ENCODE data around the gene C12orf57.
A peak's percentile ranks its signal among the peaks of the same experiment; 100 is the strongest.
"Not testable (repeated sequence)": the region's sequence is repeated elsewhere in the genome, so short reads cannot be mapped to it uniquely, and the experiment has no call there.

Gene C12orf57, protein sequence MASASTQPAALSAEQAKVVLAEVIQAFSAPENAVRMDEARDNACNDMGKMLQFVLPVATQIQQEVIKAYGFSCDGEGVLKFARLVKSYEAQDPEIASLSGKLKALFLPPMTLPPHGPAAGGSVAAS

DNA sequence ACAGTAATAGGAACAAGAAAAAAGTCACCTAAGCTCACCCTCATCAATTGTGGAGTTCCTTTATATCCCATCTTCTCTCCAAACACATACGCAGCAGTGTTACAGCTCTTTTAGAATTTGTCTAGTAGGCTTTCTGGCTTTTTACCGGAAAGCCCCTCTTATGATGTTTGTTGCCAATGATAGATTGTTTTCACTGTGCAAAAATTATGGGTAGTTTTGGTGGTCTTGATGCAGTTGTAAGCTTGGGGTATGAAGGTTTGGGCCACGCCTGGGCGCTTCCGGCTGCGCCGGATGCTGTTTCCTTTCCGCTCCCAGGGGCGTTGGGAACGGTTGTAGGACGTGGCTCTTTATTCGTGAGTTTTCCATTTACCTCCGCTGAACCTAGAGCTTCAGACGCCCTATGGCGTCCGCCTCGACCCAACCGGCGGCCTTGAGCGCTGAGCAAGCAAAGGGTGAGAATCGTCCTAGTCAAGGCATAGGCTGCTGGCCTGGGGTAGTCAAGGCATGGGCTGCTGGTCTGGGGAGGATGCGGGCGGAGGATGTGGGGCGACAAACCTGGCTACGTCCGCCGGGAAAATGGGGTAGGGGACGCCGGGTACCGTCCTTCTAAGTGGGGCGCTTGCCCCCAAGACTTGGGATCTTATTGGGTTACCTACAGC lies at the start of gene C12orf57, which contains the start of gene RNU7-1:
C12orf57 (plus strand) TSS at position 301 of the 659 bp plus-strand sequence; CDS start at position 401, 100 bp downstream.
RNU7-1 (plus strand) TSS at position 95 of the 659 bp plus-strand sequence.
- peak; percentile 94 for DNase-seq (ENCODE audit: low read depth)

DNA sequence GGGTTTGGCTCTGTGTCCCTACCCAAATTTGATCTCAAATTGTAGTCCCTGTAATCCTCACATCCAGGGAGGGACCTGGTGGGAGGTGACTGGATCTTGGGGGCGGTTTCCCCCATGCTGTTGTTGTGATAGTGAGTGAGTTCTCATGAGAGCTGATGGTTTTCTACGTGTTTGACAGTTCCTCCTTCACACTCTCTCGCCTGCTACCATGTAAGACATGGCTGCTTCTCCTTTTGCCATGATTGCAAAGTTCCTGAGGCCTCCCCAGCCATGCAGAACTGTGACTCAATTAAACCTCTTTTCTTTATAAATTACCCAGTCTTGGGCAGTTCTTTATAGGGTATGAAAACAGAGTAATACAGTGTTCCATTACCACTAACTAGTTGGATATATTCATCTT lies 49.5 kb upstream of the C12orf57 start:
- DNase-seq (ENCODE audit: low read depth) = no peak

DNA sequence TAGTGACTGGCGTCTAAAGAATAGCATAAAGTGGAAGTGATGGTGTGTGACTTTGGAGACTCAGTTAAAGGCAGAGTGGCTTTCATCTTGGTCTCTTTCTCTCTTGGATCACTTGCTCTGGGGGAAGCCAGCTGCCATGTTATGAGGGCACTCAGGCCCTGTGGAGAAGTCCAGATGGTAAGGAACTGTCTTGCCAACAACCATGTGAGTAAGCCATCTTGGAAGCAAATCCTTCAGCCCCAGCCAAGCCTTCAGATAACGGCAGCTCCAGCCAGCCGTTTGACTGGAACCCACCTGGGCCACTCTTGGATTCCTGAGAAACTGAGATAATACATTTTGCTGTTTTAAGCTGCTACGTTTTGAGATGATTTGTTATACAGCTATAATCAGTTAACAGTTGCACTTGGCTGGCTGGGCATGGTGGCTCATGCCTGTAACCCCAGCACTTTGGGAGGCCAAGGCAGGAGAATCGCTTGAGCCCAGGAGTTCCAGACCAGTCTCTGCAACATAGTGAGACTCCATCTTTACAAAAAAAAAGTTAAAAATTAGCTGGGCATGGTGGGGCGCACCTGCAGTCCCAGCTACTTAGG lies 46.9 kb upstream of the C12orf57 start:
- DNase-seq (ENCODE audit: low read depth) = no peak

DNA sequence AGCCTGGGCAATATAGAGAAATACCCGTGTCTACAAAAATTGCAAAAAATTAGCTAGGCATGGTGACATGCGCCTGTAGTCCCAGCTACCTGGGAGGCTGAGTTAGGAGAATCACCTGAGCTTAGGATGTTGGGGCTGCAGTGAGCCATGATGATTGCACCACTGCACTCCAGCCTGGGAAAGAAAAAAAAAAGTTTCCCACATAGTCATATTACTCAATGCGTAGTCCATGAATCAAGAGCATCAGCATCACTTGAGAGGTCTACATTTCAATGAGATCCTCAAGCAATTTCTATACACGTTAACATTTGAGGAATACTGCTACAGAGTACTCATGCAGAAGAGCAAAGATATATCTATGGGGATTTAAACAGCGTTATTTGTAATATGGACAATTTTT lies 44.4 kb upstream of the C12orf57 start:
- DNase-seq (ENCODE audit: low read depth) = no peak

DNA sequence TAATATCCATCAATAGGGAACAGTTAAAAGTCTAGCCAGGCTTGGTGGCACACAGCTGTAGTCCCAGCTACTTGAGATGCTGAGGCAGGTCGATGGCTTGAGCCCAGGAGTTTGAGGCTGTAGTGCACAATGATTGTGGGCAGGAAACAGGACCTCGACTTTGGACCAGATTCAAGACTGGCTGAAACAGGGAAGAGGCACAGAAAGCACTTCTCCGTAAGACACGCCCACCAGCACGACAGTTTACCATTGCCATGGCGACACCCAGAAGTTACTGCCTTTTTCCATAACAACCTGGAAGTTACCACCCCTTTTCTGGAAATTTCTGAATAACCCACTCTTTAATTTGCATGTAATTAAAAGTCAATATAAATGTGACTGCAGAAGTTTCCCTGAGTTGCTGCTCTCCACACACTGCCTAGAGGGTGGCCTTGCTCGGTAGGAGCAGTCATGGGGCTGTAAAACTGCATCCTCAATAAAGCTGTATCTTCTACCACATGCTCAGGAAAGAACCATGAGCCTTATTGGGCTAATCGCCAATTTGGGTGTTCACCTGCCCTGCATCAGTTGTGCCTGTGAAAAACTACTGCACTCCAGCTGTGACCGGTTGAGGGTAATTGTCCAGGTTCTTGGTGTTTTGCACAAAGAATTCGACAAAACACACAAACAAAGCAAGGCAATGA lies 43.8 kb upstream of the C12orf57 start:
- peak; percentile 53 for DNase-seq (ENCODE audit: low read depth)

DNA sequence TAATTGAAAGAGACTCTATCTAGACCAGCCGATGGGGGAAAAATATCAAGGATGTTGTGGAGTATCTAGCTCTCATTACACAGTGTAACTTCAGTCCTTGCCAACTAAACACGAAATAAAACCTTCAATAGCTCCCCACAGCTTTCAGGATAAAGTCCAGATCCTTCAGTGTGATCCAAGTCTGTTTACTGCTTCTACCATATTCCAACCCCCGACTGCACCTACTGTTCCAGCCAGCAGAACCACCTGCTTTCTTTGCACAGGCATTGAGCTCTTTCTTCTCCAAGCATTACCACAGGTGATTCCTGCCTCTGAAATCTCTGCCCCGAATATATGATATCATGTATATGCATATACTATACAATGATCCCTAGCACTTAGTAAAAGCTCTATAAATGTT lies 41.4 kb upstream of the C12orf57 start:
- DNase-seq (ENCODE audit: low read depth) = no peak

DNA sequence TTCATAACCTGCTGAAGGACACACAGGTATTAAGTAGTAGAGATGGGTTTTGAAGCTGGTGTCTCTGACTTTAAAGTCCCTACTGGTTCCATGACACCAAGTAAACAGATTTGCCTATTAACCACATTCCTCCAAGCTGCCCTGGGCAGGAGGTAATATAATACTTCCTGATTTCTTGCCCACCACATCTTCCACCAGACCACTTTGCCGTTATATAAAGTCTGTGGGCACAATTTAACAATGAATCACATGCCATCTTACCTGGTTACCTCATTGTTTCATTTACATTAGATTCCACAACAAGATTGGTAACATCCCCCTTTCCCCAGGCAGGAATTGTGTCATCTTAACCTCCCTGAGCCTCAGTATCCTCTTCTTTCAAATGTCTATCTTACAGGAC lies 40.1 kb upstream of the C12orf57 start:
- DNase-seq (ENCODE audit: low read depth) = no peak

DNA sequence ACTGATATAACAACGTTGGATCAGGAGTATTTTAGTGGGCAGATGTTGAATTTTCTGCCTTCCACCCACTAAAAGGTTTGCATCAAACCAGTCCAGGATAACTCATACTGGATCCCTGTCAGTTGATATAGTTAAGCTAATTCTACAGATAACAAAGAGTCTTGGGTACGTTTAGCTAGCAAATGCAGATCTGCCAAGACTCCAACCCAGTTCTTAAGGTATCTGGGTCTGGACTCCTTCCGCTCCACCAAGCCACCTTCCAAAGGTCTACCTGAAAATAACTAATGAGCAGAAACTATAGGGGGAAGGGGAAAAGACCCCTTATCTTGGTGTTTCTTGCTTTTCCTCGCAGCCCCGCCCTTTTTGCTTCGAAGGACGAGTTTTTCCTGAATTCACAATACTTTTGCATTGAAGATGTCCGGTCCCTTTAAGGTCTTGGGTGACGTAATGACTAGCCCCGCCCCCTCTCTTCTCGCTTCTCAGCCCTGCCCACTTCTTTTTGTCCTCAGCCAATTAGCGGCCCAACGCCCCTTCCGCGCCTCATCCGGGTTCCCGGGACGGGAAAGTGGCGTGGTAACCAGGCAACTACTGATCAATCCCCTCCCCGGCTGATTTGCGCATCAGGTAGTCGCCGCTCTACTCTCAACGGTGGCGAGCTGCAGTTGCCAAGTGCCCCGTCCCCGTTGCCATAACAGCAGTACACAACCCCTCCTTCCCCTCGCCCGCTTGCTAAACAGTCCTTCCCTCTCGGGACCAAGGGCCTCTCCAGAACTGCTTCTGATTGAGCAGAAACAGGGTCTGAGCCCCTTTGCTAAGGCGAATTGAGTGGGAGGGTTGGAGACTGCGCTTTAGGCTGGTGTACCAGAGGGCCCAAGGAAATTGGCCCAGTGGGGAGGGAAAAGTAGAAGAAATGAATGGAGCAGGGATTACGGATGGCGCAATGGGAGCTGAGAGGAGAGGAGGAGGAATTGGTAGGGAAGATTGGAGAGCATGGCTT lies 39.2 kb upstream of the C12orf57 start, which contains the start of gene LRRC23:
LRRC23 (plus strand) TSS at position 543 of the 997 bp plus-strand sequence. CDS start 812 bp downstream, outside the sequence.
- peak; percentile 96 for DNase-seq (ENCODE audit: low read depth)

DNA sequence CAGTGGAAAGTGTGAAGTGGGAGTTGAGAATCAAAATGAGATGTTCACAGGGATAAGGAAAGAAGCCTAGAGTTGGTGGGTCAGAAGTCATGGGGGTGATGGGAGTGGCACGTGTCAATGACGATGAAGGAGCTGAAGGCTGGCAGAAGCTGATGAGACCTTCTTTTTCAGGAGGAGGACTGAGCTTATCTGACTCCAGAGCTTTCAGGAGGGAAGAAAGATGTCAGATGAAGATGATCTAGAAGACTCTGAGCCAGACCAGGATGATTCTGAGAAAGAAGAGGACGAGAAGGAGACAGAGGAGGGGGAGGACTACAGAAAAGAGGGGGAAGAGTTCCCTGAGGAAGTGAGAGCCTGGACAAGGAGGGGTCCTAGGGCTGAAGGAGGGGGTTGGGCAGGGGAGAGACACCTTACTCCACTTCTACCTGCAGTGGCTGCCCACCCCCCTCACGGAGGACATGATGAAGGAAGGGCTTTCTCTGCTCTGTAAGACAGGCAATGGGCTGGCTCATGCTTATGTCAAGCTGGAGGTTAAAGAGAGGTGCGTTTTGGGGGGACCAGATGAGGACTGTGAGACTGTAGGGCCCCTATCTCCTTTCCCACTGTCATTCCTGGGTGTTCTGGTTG lies 38.3 kb upstream of the C12orf57 start:
- DNase-seq (ENCODE audit: low read depth) = no peak

DNA sequence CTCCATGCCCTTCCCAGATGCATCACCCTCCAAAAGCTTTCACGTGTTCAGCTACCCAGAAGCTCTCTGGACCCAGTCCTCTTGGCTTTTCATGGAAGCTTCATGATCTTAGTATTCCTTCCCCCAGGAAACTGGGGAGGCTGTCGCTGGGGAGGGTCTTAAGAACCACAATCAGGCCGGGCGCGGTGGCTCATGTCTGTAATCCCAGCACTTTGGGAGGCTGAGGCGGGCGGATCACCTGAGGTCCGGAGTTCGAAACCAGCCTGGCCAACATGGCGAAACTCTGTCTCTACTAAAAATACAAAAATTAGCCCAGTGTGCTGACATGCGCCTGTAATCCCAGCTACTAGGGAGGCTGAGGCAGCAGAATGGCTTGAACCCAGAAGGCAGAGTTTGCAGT lies 35.7 kb upstream of the C12orf57 start:
- not testable (repeated sequence) for DNase-seq (ENCODE audit: low read depth)

DNA sequence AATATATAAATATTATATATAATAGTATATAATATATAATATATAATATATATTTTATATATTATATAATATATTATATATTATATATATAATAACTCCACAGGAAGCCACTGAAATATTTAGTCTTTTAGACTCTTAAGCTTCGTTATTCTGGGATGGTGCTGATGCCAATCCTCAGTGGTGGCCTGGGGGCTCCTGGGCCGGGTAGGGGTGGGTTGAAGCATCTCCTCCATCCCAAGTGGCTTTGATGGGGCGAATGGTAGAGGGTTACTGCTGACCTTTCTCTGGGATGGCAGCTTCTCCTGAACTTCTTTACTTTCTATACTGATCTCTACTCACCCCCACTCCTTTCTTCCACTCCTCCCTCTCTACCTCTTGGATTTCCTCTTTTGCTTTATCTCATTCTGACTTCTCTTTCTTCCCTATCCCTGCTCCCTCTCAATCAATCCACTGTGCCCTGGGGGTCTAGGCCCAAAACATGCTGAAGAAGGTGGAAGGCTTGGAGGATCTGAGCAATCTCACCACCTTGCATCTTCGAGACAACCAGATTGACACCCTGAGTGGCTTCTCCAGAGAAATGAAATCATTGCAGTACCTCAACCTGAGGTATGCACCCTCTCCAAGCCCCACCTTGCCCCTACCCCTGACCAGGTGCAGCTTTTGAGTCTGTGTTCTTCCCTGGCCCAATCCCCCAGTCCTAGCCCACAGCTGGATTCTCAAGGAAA lies 34.2 kb upstream of the C12orf57 start:
- no peak for DNase-seq (ENCODE audit: low read depth)

DNA sequence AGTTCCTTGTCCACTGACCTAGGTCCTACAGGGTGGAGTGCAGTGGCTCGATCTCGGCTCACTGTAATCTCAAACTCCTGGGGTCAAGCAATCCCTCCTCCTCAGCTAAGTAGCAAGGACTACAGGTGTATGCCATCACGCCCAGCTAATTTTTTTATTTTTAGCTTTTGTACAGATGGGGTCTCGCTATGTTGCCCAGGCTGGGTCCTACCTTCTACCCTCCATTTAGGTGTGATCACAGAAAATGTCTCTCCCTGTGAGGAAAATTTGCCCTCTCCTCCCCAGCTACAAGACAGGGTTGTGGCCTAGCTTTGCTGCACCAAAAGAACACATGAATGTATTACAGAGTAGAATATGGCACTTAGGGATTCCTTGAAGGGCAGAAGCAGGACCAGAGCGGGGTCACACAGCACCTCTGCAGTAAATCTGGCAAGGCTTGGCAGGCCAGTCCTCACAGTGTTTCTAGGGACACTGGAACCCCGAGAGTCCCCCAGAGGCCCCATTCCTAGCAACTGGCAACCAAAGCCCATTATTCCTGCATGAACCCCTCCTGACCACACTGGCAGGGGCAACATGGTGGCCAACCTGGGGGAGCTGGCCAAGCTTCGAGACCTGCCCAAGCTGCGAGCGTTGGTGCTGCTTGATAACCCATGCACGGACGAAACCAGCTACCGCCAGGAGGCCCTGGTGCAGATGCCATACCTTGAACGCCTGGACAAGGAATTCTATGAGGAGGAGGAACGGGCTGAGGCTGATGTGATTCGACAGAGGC lies 31.5 kb upstream of the C12orf57 start:
- no peak for DNase-seq (ENCODE audit: low read depth)

DNA sequence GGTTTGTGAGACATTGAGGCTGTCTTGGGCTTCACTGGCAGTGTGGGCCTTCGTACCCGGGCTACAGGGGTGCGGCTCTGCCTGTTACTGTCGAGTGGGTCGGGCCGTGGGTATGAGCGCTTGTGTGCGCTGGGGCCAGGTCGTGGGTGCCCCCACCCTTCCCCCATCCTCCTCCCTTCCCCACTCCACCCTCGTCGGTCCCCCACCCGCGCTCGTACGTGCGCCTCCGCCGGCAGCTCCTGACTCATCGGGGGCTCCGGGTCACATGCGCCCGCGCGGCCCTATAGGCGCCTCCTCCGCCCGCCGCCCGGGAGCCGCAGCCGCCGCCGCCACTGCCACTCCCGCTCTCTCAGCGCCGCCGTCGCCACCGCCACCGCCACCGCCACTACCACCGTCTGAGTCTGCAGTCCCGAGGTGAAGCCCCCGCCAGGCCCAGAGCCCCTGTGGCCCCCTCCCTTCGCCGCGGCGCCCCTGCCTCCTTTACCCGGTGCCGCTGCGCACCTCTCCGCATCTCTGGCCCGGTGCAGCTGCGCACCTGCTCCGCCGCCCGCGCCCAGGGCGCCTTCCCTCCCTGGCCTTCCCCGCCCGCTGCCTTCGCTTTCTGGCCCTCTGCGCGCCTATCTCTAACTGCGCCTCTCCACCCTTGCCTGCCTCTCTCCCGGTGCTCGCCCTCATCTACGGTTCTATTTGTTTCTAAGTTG lies 29.4 kb upstream of the C12orf57 start, which contains the start of gene ENO2:
ENO2 (plus strand) TSS at position 335 of the 701 bp plus-strand sequence. CDS start 1,253 bp downstream, outside the sequence.
- DNase-seq (ENCODE audit: low read depth) = peak; percentile 79

DNA sequence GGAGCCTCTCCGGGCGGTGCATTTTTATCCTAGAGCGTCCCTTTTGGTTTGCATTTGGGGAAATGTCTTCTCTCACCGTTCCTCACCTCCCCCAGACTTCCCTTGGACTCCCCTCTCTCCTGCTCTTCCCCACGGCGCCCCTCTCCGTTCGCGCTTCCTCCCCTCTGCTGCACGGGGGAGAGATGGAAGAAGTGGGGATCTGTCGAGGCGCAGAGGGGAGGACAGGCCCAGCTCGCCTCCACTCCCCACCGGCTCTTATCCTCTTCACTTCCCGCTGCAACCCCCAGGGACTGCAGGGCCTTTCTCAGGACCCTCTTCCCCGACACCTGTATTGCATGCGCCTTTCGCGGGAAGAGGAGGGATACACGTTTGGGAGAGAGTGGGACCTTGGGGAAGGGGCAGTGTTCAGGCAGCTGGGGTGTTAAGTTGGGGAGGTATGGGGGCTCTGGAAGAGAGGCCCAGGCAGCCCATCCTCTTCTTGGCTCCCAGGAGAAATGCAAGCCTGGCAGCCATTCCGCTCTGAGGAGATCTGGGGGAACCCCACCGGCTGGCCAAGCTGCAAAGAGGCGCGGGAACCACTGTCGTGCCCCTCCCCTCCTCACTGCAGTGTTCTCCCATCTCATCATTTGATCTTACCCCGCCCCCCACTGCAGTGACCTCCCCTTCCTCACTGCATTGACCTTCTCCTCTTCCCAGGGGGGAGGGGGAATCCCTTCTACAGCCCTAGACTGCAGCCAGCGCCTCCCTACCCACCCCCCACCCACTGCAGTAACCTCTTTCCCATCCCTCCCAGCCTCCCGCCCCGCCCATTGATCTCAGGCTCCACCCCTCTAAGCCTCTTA lies 28.7 kb upstream of the C12orf57 start:
- peak; percentile 47 for DNase-seq (ENCODE audit: low read depth)

DNA sequence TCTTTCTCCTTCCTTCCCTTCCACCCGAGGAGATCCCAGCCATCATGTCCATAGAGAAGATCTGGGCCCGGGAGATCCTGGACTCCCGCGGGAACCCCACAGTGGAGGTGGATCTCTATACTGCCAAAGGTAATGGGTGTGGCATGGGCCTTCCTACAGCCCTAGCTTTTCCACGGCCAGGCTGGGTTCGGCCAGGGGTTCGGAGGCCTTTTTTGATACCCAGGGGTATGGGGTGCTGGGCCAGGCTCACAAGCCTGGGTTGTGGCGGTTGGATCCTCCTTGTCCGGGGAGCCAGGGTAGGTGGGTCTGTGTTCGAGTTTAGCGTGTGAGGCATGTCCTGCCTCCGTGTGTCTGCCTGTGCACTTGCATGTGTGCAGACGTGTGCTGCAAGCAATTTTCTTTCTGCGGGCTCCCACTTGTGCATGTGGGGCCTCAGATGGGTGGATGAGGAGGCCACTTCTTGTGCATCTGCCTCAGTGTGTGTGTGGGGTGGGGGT lies 28.0 kb upstream of the C12orf57 start:
- DNase-seq (ENCODE audit: low read depth) = no peak

DNA sequence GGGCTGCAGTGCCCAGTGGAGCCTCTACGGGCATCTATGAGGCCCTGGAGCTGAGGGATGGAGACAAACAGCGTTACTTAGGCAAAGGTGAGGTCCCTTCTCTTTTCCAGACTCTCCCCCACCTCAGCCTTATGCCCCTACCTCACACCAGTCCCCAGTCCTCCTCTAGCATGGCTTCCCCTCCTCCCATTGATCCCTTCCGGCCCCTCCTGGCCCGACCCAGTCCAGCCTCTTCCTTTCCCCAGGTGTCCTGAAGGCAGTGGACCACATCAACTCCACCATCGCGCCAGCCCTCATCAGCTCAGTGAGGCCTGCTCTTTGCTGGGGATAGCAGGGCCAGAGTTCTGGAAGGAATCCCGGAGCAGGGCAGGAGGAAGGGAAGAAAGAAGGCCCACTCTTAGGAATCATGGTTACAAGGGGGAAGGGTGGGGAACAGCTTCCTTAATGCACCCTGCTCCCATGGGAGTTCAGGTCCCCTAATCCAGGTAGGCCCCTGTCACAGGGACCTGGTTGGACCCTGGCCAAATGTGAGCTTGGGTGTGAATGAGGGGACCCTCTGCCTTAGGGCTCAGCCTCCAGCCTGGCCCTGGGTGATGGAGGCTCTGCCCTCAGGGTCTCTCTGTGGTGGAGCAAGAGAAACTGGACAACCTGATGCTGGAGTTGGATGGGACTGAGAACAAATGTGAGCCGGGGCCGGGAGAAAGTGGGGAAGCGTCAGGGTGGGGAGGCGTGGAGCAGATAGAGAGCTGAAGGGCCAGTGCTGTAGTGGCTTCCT lies 27.2 kb upstream of the C12orf57 start:
- DNase-seq (ENCODE audit: low read depth) = no peak

All from EH (cell line).